ENCODE measurements around the gene CTNNBL1. TPM values are rescaled to one million over a fixed set of nuclear protein-coding genes. Genes with fewer than 3 reads are reported as not detected.

CTNNBL1 gene
- total RNA-seq, 4 donors from 2014 or later: 11.5 to 57.2 (median 35.2) TPM

DNA sequence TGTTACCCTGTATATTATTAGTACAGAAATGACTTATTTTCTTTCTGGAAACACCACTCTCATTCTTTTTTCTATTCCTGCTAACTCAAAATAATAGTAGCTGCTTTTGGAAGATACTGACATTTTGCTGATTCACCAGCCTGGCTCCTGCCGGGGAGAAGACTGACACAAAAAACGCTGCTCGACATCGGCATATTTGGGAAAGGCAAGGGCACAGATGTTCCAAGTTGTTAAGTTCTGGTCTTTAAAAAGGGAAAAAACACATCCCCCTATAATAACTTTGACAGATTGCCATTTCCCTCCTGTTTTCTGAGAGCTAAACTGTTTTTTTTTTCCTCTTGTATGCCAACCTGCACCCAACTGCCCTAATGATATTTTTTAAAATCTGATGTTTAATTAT is 55.4 kb downstream of the CTNNBL1 start:
- Histone ChIP-seq H3K36me3 (no peaks in the 10 kb centered on the region), H3K4me3 (no peak overlapping the region), H3K27me3 (no peaks in the 10 kb centered on the region), H3K9me3 (no peaks in the 10 kb centered on the region), H3K4me1 (no peaks in the 10 kb centered on the region), H3K27ac (peak overlapping the region in 1 of 2 donors; percentile 49)
- no peak for DNase-seq
- intact Hi-C loops (cut with DNase I; ENCODE audit: low total_unique reads): no loop called here
- TF ChIP-seq, protein P1, sequence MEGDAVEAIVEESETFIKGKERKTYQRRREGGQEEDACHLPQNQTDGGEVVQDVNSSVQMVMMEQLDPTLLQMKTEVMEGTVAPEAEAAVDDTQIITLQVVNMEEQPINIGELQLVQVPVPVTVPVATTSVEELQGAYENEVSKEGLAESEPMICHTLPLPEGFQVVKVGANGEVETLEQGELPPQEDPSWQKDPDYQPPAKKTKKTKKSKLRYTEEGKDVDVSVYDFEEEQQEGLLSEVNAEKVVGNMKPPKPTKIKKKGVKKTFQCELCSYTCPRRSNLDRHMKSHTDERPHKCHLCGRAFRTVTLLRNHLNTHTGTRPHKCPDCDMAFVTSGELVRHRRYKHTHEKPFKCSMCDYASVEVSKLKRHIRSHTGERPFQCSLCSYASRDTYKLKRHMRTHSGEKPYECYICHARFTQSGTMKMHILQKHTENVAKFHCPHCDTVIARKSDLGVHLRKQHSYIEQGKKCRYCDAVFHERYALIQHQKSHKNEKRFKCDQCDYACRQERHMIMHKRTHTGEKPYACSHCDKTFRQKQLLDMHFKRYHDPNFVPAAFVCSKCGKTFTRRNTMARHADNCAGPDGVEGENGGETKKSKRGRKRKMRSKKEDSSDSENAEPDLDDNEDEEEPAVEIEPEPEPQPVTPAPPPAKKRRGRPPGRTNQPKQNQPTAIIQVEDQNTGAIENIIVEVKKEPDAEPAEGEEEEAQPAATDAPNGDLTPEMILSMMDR (IDR thresholded peaks at IDR 0.05): no peak
- TF ChIP-seq POLR2A (IDR thresholded peaks at IDR 0.05): no peak

DNA sequence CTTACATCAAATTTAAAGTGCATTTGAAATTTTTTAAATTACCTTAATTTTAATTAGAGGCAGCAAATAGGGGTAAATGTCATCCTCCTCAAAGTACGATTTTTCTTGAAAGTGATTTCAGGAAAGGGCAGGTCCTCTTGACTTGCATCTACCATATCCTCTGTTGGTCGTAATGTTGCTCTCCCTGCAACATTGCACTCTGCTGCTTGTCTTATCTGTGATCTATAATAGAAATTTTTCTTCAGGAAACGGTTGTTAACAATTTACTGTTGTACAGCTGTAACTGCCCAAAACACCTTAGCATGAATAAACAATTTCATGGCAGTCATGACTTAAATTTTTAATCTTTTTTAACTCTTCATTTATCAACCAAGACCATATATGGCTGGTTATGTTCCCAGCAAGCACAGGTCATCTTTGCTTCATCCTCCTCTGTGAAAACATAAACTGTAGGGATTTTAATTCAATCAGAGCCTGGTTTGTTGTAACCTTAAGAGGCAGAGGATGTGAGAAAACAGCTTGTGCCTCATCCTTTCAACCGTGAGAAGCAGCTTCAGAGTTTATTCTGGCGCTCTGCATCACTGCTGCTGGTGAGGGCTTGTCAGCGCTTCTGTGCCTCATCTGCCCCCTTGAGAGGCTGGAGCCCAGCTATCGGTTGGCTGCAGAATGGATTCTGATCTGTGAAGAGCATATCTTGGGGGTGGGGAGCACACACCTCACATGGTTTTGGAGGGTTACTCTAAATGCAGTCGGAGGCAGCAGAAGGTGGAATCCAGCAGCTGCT is 56.0 kb downstream of the CTNNBL1 start:
- H3K27me3 ChIP-seq: no peaks in the 10 kb centered on the region
- intact Hi-C loops (cut with DNase I; ENCODE audit: low total_unique reads): no loop called here
- H3K9me3 ChIP-seq: no peaks in the 10 kb centered on the region
- H3K4me3 ChIP-seq: no peak overlapping the region
- H3K4me1 ChIP-seq: no peaks in the 10 kb centered on the region
- TF ChIP-seq, protein P1 (IDR thresholded peaks at IDR 0.05): no peak
- TF ChIP-seq POLR2A (IDR thresholded peaks at IDR 0.05): no peak
- peak overlapping the region; percentile 48 to 49 for H3K27ac ChIP-seq
- DNase-seq: no peak
- no peaks in the 10 kb centered on the region for H3K36me3 ChIP-seq

DNA sequence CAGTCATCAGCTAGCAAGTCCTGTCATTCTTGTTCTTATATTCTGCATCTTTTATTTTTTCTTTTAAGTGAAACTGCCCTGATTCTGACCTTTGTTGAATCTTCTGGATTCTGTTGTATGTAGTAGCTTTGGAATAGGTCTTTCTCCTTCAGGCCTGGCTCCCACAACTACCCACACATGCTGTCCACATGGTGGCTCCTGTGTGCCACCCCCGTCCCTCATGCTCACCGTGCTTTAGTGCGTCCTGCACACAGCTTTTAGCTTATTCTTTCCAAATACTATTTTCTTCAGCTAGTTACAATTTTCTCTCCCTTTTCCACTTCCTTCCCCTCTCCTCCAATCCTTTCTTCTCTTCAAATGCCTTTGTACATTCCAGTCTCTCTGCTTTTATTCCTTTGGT is 61.8 kb downstream of the CTNNBL1 start:
- DNase-seq: no peak
- Histone ChIP-seq H3K4me1 (no peaks in the 10 kb centered on the region), H3K4me3 (no peak overlapping the region), H3K36me3 (no peaks in the 10 kb centered on the region), H3K27me3 (no peaks in the 10 kb centered on the region), H3K9me3 (no peaks in the 10 kb centered on the region), H3K27ac (no peak overlapping the region)
- TF ChIP-seq POLR2A (IDR thresholded peaks at IDR 0.05): no peak
- TF ChIP-seq, protein P1 (IDR thresholded peaks at IDR 0.05): no peak
- intact Hi-C loops (cut with DNase I; ENCODE audit: low total_unique reads): no loop called here

DNA sequence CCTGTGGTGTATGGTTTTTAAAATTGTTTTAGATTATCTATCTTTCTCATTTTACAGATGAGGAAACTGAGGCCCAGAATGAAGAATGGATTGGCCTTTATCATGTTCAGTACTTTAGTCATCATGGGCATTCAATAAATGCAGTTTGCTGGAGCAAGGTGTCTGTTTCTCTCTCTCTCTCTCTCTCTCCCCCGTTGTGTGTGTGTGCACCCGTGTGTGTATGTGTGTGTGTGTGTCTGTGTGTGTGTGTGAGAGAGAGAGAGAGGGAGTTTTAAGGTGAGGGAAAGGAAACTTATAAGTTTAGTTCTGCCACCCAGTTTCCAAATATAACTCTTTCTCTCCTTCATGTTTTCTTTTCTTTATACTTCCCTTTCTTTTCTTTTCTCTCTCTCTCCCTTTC is 62.4 kb downstream of the CTNNBL1 start:
- intact Hi-C loops (cut with DNase I; ENCODE audit: low total_unique reads): no loop called here
- DNase-seq: no peak
- Histone ChIP-seq H3K27me3 (no peaks in the 10 kb centered on the region), H3K36me3 (no peaks in the 10 kb centered on the region), H3K4me3 (no peak overlapping the region), H3K4me1 (no peaks in the 10 kb centered on the region), H3K27ac (no peak overlapping the region), H3K9me3 (no peaks in the 10 kb centered on the region)
- TF ChIP-seq POLR2A (IDR thresholded peaks at IDR 0.05): no peak
- TF ChIP-seq, protein P1 (IDR thresholded peaks at IDR 0.05): no peak

DNA sequence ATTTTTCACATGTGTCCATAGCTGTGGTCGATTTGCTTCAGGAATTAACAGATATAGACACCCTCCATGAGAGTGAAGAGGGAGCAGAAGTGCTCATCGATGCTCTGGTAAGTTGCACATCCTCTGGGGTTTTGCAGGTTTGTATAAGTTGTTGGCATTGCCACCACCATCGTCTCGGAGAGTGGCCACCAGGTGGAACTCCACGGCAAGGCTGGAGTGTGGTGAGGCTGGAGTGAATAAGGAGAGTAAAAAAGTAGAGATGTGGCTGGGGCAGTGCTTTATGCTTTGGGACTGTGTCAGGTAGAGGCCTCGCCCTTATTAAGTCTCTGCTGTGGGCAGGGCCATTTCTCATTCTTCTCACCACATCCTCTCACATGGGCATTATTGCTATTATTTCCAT is 63.7 kb downstream of the CTNNBL1 start:
- Histone ChIP-seq H3K27ac (no peak overlapping the region), H3K9me3 (no peaks in the 10 kb centered on the region), H3K4me3 (no peak overlapping the region), H3K36me3 (no peaks in the 10 kb centered on the region), H3K27me3 (no peaks in the 10 kb centered on the region), H3K4me1 (no peaks in the 10 kb centered on the region)
- no peak for DNase-seq
- no peak for TF ChIP-seq POLR2A (IDR thresholded peaks at IDR 0.05)
- TF ChIP-seq, protein P1 (IDR thresholded peaks at IDR 0.05): no peak
- intact Hi-C loops (cut with DNase I; ENCODE audit: low total_unique reads): no loop called here

All from uterus (tissue), 4 donors.